IPS DF 6.9 (cell line): ENCODE results near the gene ZNF536.

Source experiments
- DNase-seq: peaks from one replicate; pipeline ENCODE4 v3.0.0-alpha.2; 2013; ENCODE audit warnings: low read depth, low spot score
- H3K27ac ChIP-seq: one replicate; pipeline ENCODE4 v1.5.1; 2013; ENCODE audit warnings: low read length, control low read depth
- H3K27me3 ChIP-seq: 2 replicates; pipeline ENCODE4 v1.6.1; 2013; ENCODE audit warnings: mild to moderate bottlenecking, low read length; ENCODE audit not compliant: control insufficient read depth, insufficient read depth
- H3K36me3 ChIP-seq: 2 replicates; pipeline ENCODE4 v1.6.1; 2013; ENCODE audit warnings: low read length; ENCODE audit not compliant: control insufficient read depth, insufficient read depth
- H3K4me1 ChIP-seq: 2 replicates; pipeline ENCODE4 v1.6.1; 2013; ENCODE audit warnings: low read length; ENCODE audit not compliant: control insufficient read depth, insufficient read depth
- H3K4me3 ChIP-seq: 2 replicates; pipeline ENCODE4 v1.5.1; 2013; ENCODE audit warnings: mild to moderate bottlenecking, low read length
- H3K9me3 ChIP-seq: 2 replicates; pipeline ENCODE4 v1.6.1; 2013; ENCODE audit warnings: low read length, inconsistent platforms; ENCODE audit not compliant: control insufficient read depth, insufficient read depth
- WGBS: extraction: QIAGEN DNeasy Blood & Tissue Kit; methylation state at CpG from one replicate; pipeline ENCODE4 v1.1.7; 2013; ENCODE audit warnings: mixed read lengths, missing lambda C conversion rate; ENCODE audit not compliant: insufficient read length, insufficient coverage; 5-methylcytosine and 5-hydroxymethylcytosine counted together

The ZNF536 gene

GRCh38 chr19:30333291-30334065 lies 38.7 kb upstream of the ZNF536 start:
- no peak for DNase-seq
- Histone ChIP-seq H3K36me3 (no peaks in the 10 kb centered on the region), H3K4me1 (no peaks in the 10 kb centered on the region), H3K27me3 (no peaks in the 10 kb centered on the region), H3K4me3 (no peak overlapping the region), H3K27ac (no peak overlapping the region), H3K9me3 (no peaks in the 10 kb centered on the region)
- no CpG with 5 or more reads among the region's 12 CpGs for WGBS

DNA sequence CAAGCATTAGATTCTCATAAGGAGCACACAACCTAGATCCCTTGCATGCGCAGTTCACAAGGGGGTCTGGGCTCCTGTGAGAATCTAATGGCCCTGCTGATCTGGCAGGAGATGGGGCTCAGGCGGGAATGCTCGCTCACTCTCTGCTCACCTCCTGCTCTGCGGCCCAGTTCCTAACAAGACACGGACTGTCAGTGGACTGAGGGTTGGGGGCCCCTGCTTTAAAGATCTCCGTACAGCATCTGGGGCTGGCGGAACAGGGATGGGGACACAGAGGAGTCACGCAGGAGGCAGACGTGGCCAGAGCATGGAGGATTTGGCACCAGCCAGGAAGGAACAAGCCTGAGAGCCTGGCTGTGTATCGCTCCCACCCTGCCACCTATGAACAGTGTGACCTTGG lies 37.3 kb upstream of the ZNF536 start:
- no peaks in the 10 kb centered on the region for H3K36me3 ChIP-seq
- no CpG with 5 or more reads among the region's 10 CpGs for WGBS
- H3K27ac ChIP-seq: no peak overlapping the region
- no peak overlapping the region for H3K4me3 ChIP-seq
- no peaks in the 10 kb centered on the region for H3K4me1 ChIP-seq
- no peaks in the 10 kb centered on the region for H3K27me3 ChIP-seq
- DNase-seq: no peak
- no peaks in the 10 kb centered on the region for H3K9me3 ChIP-seq

DNA sequence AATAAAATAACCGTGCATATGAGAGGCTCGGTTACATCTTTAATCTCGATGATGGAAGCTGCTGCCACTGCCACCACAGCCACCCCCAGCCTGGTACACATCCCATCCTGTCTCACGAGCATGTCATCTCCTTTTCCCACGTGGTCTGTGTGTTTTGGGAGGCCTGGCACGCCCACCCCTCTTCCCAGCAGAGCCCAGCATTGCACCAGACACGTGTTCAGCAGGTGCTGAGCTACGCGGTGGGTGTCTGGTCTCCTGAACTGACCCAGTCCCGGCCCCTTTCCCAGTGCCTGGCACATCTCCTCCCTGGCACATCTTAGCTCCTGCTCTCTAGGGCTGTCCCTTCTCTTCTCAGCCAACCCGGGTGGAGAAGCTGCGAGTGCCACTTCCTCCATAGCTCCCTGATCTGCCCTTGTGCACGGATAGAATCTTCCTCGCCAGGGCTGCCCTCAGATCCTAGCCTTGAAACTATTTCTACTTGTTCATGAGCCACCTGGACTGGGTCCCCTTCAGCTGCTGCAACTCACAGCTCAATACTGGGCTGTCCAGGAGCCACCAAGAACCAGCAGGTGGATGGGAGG lies 36.8 kb upstream of the ZNF536 start:
- Histone ChIP-seq H3K36me3 (no peaks in the 10 kb centered on the region), H3K27me3 (no peaks in the 10 kb centered on the region), H3K27ac (no peak overlapping the region), H3K4me1 (no peaks in the 10 kb centered on the region), H3K9me3 (no peaks in the 10 kb centered on the region), H3K4me3 (no peak overlapping the region)
- no CpG with 5 or more reads among the region's 14 CpGs for WGBS
- DNase-seq: no peak

DNA sequence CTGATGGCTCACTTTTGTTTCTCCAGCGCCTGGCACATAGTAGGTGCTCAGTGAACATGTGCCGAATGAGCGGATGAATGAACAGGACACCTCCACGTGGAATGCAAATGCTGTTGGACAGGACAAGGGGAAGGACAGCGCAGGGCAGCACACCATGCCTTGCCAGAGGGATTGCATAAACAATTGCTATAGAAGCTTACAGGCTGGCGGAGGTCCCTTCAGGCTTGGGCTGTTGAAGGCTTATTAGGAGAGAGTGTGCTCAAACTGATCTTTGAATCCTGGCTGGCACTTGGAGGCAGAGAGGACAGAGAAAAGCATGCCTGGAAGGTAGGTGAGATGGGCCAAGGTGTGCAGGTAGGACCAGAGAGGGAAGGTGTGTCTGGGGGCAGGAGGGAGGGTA lies 35.9 kb upstream of the ZNF536 start:
- H3K4me3 ChIP-seq: no peak overlapping the region
- no peaks in the 10 kb centered on the region for H3K4me1 ChIP-seq
- no peaks in the 10 kb centered on the region for H3K36me3 ChIP-seq
- no peaks in the 10 kb centered on the region for H3K9me3 ChIP-seq
- H3K27me3 ChIP-seq: no peaks in the 10 kb centered on the region
- H3K27ac ChIP-seq: no peak overlapping the region
- no peak for DNase-seq
- no CpG with 5 or more reads among the region's 6 CpGs for WGBS

- Histone ChIP-seq H3K27me3 (no peaks in the 10 kb centered on the region), H3K4me3 (no peak overlapping the region), H3K4me1 (no peaks in the 10 kb centered on the region), H3K36me3 (no peaks in the 10 kb centered on the region), H3K9me3 (no peaks in the 10 kb centered on the region), H3K27ac (no peak overlapping the region)
- DNase-seq: no peak
- 100% methylated on average over 3 of the region's 3 CpGs for WGBS
Observed at GRCh38 chr19:30338041-30338456, 34.1 kb upstream of the ZNF536 start.

DNA sequence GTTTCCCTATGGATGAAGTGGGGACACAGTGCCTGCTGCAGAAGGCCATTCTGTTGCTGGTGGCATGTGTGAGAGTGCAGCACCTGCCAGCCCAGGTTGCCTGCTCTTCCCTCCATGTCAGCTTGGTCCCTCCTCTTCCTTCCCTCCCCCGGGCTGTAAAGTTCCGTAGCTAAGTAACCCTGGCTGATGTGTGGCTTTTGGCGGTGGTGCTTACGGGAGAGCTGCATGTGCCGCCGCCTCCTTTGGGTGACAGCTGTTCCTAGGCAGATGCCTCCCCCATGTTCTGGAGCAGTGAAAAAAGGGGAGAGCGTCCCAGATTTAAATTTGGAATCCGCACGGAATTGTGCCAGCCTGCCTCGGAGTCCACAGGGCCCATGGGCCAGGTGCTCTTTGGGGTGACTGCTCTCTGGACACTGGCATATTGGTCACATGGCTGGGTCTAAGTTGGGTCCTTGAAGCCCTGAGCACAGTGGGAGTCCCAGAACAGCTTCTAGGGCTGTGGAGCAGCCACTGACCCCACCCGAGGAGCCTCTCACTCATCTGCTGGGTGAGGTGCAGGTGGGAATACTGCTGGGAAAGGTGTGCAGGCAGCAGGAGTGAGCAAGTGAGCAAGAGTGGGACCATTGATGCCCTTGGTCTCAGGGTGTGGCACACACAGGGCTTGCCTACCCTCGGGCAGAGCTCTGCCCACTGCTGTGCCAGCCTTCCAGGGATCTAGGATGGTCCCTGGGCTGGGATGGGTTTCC lies 33.1 kb upstream of the ZNF536 start:
- no CpG with 5 or more reads among the region's 12 CpGs for WGBS
- no peak overlapping the region; the same call in 1 of the 2 replicates for H3K4me3 ChIP-seq
- H3K27ac ChIP-seq: no peak overlapping the region
- H3K9me3 ChIP-seq: no peaks in the 10 kb centered on the region
- H3K36me3 ChIP-seq: no peaks in the 10 kb centered on the region
- no peaks in the 10 kb centered on the region for H3K4me1 ChIP-seq
- no peak for DNase-seq
- no peaks in the 10 kb centered on the region for H3K27me3 ChIP-seq

DNA sequence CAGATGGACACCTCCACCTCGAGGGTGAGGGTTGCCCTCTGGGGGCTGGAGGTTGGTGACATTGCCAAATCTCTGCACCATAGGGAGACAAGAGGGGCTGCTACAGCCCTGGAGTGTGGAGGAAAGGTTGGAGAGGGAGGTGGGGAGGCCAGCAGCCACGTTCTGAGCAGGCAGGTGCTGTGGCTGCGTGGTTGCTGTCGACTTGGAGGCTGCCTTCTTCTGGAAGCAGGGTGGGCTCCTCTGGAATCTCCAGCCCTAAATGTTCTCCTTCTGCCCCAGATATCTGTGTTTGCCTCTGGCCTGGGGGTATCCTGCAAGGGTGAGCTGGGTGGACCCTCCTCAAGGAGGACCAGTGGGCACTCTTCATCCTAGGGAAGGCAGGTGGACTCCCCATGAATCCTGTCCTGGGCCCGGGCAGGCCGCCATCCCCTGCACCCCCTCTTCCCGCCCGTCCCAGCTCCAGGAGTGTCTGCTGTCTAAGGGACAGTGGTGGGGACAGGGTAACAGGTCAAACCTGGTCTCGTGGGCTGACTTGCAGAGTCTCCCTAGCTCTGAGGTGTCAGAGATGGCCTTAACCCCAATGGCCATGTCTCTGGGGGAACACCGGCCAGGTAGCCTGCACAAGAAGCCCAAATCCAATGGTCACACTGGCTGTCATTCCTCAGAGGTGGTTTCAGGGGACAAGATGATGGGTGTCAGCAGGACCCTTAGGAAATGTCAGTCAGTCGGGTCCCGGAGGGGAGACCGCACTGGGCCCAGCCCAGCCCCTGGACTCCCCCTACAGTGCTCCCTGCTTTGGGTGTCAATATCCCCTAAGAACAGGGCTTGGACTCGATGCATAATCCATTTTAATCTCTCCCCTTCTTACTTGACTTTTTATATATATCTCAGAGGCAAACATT lies 32.3 kb upstream of the ZNF536 start:
- H3K4me3 ChIP-seq: no peak overlapping the region
- WGBS: no CpG with 5 or more reads among the region's 14 CpGs
- H3K4me1 ChIP-seq: no peaks in the 10 kb centered on the region
- H3K27ac ChIP-seq: no peak overlapping the region
- H3K36me3 ChIP-seq: no peaks in the 10 kb centered on the region
- no peaks in the 10 kb centered on the region for H3K9me3 ChIP-seq
- DNase-seq: no peak
- no peaks in the 10 kb centered on the region for H3K27me3 ChIP-seq

GRCh38 chr19:30340771-30341561 lies 31.2 kb upstream of the ZNF536 start:
- H3K27me3 ChIP-seq: no peaks in the 10 kb centered on the region
- no peak overlapping the region for H3K4me3 ChIP-seq
- DNase-seq: no peak
- whole genome bisulfite sequencing: 100% methylated on average over 1 of the region's 11 CpGs
- no peaks in the 10 kb centered on the region for H3K36me3 ChIP-seq
- no peaks in the 10 kb centered on the region for H3K4me1 ChIP-seq
- no peaks in the 10 kb centered on the region for H3K9me3 ChIP-seq
- H3K27ac ChIP-seq: no peak overlapping the region

GRCh38 chr19:30341611-30342201 lies 30.5 kb upstream of the ZNF536 start:
- H3K9me3 ChIP-seq: no peaks in the 10 kb centered on the region

More at GRCh38 chr19:30341611-30342201, 30.5 kb upstream of the ZNF536 start:
- Histone ChIP-seq H3K4me1 (no peaks in the 10 kb centered on the region), H3K36me3 (no peaks in the 10 kb centered on the region), H3K27me3 (no peaks in the 10 kb centered on the region), H3K27ac (no peak overlapping the region), H3K4me3 (no peak overlapping the region)
- no peak for DNase-seq
